ENCODE results near the gene C1orf50.

Gene C1orf50

GRCh38 chr1:42816585-42817439, 49.8 kb downstream of the C1orf50 start, which contains the start of the genes ERMAP and SVBP:
Gene ERMAP, plus strand, starts transcription at chr1:42817122. Its CDS starts 13,327 bp downstream, at chr1:42830449.
Gene SVBP, minus strand, starts transcription at chr1:42817397. Its CDS starts 853 bp downstream, at chr1:42816544.
- TF ChIP-seq POLR2AphosphoS5 (IDR thresholded peaks at IDR 0.05; ENCODE audit: low read depth, low read length), result peak; percentile 60
- no peak for TF ChIP-seq REST (IDR thresholded peaks at IDR 0.05; ENCODE audit: insufficient read depth in 1 of 2, low read depth in 2 of 2, low read length in 2 of 2)
- TF ChIP-seq TAF1 (IDR thresholded peaks at IDR 0.05; ENCODE audit: borderline replicate concordance, insufficient read depth, low read length), result 0 out of 2 replicates have a peak, but pooled peaks have one; percentile 56

GRCh38 chr1:42817440-42817767, 50.4 kb downstream of the C1orf50 start:
- TF ChIP-seq POLR2AphosphoS5 (IDR thresholded peaks at IDR 0.05; ENCODE audit: low read depth, low read length), result no peak
- TF ChIP-seq TAF1 (IDR thresholded peaks at IDR 0.05; ENCODE audit: borderline replicate concordance, insufficient read depth, low read length), result no peak
- TF ChIP-seq REST (IDR thresholded peaks at IDR 0.05; ENCODE audit: insufficient read depth in 1 of 2, low read depth in 2 of 2, low read length in 2 of 2), result no peak
- no peak for TF ChIP-seq FOXP2 (optimal IDR thresholded peaks at IDR 0.05; ENCODE audit: borderline replicate concordance, extremely low read depth, extremely low read length, insufficient read depth)
- no peak for TF ChIP-seq SIN3A (IDR thresholded peaks at IDR 0.05; ENCODE audit: borderline replicate concordance, insufficient read depth, low read length)

GRCh38 chr1:42817976-42818375, 50.9 kb downstream of the C1orf50 start:
- TF ChIP-seq REST (IDR thresholded peaks at IDR 0.05; ENCODE audit: insufficient read depth in 1 of 2, low read depth in 2 of 2, low read length in 2 of 2), result no peak
- TF ChIP-seq SIN3A (IDR thresholded peaks at IDR 0.05; ENCODE audit: borderline replicate concordance, insufficient read depth, low read length), result no peak
- TF ChIP-seq FOXP2 (optimal IDR thresholded peaks at IDR 0.05; ENCODE audit: borderline replicate concordance, extremely low read depth, extremely low read length, insufficient read depth), result no peak
- no peak for TF ChIP-seq POLR2AphosphoS5 (IDR thresholded peaks at IDR 0.05; ENCODE audit: low read depth, low read length)
- no peak for TF ChIP-seq TAF1 (IDR thresholded peaks at IDR 0.05; ENCODE audit: borderline replicate concordance, insufficient read depth, low read length)

GRCh38 chr1:42820813-42821212, 53.8 kb downstream of the C1orf50 start:
- TF ChIP-seq SIN3A (IDR thresholded peaks at IDR 0.05; ENCODE audit: borderline replicate concordance, insufficient read depth, low read length), result no peak
- no peak for TF ChIP-seq FOXP2 (optimal IDR thresholded peaks at IDR 0.05; ENCODE audit: borderline replicate concordance, extremely low read depth, extremely low read length, insufficient read depth)
- TF ChIP-seq POLR2AphosphoS5 (IDR thresholded peaks at IDR 0.05; ENCODE audit: low read depth, low read length), result no peak
- no peak for TF ChIP-seq REST (IDR thresholded peaks at IDR 0.05; ENCODE audit: insufficient read depth in 1 of 2, low read depth in 2 of 2, low read length in 2 of 2)
- TF ChIP-seq TAF1 (IDR thresholded peaks at IDR 0.05; ENCODE audit: borderline replicate concordance, insufficient read depth, low read length), result no peak

All from PFSK-1 (cell line).